Activated T-cell treated with anti-CD3 and anti-CD28 coated beads, Interleukin-2, amount 50 U/mL, for 1 hour (primary cell): Measurements from ENCODE around the gene ZNF473.

Experiments
- DNase-seq: peaks from one replicate; pipeline ENCODE4 v3.0.0-alpha.2; 2020

The ZNF473 gene

GRCh38 chr19:50003810-50004419 lies 21.9 kb upstream of the ZNF473 start:
- no peak for DNase-seq

- no peak for DNase-seq
Observed at GRCh38 chr19:50005428-50005827, 20.4 kb upstream of the ZNF473 start.

GRCh38 chr19:50007170-50007569 lies 18.6 kb upstream of the ZNF473 start:
- no peak for DNase-seq

- no peak for DNase-seq
Observed at GRCh38 chr19:50007947-50008346, 17.9 kb upstream of the ZNF473 start.

- DNase-seq, result no peak
Observed at GRCh38 chr19:50008532-50008931, 17.3 kb upstream of the ZNF473 start.

GRCh38 chr19:50016225-50016807 lies 9.5 kb upstream of the ZNF473 start:
- DNase-seq, result no peak

- no peak for DNase-seq
Observed at GRCh38 chr19:50020481-50020880, 5.3 kb upstream of the ZNF473 start.

- DNase-seq, result no peak
Observed at GRCh38 chr19:50022823-50023222, 3.0 kb upstream of the ZNF473 start.

GRCh38 chr19:50024719-50025021 lies 1.1 kb upstream of the ZNF473 start:
- no peak for DNase-seq

- peak; percentile 97 for DNase-seq
Observed at GRCh38 chr19:50025022-50025793, 597 bp upstream of the ZNF473 start, which contains the start of gene VRK3. Gene VRK3, minus strand, starts transcription at chr19:50025372. Its CDS starts 9,210 bp downstream, at chr19:50016162.

- no peak for DNase-seq
Observed at GRCh38 chr19:50026550-50026906, 723 bp downstream of the ZNF473 start.

- no peak for DNase-seq
Observed at GRCh38 chr19:50030225-50030624, 4.4 kb downstream of the ZNF473 start.

GRCh38 chr19:50030937-50031336 lies 5.1 kb downstream of the ZNF473 start:
- no peak for DNase-seq

GRCh38 chr19:50036908-50037307 lies 11.1 kb downstream of the ZNF473 start:
- no peak for DNase-seq

GRCh38 chr19:50039968-50040367 lies 14.2 kb downstream of the ZNF473 start:
- DNase-seq, result no peak

GRCh38 chr19:50040967-50041366 lies 15.2 kb downstream of the ZNF473 start:
- DNase-seq, result no peak

GRCh38 chr19:50042363-50043024 lies 16.7 kb downstream of the ZNF473 start:
- no peak for DNase-seq

- no peak for DNase-seq
Observed at GRCh38 chr19:50043967-50044366, 18.2 kb downstream of the ZNF473 start.

- DNase-seq, result no peak
Observed at GRCh38 chr19:50044922-50045321, 19.1 kb downstream of the ZNF473 start.

- peak; percentile 69 for DNase-seq
Observed at GRCh38 chr19:50046649-50047503, 21.1 kb downstream of the ZNF473 start.

- DNase-seq, result no peak
Observed at GRCh38 chr19:50047671-50048070, 21.9 kb downstream of the ZNF473 start.

- DNase-seq, result peak; percentile 81
Observed at GRCh38 chr19:50050406-50051227, 24.8 kb downstream of the ZNF473 start.
